ENCODE measurements around the gene CRYL1.

GRCh38 chr13:20573186-20573585 lies 47.5 kb upstream of the CRYL1 start:
- TF ChIP-seq POLR2A (IDR thresholded peaks at IDR 0.05; ENCODE audit: low read depth, low read length) (no peak), MXI1 (IDR thresholded peaks at IDR 0.05; ENCODE audit: borderline replicate concordance, low read depth, low read length) (no peak), CTCF (conservative IDR thresholded peaks at IDR 0.05; ENCODE audit: low read depth, low read length) (no peak), CEBPB (IDR thresholded peaks at IDR 0.05; ENCODE audit: low read depth, low read length) (no peak), MAFK (IDR thresholded peaks at IDR 0.05; ENCODE audit: low read depth, low read length) (no peak), BHLHE40 (IDR thresholded peaks at IDR 0.05; ENCODE audit: low read depth, low read length) (no peak), USF2 (IDR thresholded peaks at IDR 0.05; ENCODE audit: low read depth, low read length) (no peak), RAD21 (IDR thresholded peaks at IDR 0.05; ENCODE audit: low read length) (no peak), NFE2L2 (IDR thresholded peaks at IDR 0.05; ENCODE audit: low read depth, low read length) (no peak), MAZ (IDR thresholded peaks at IDR 0.05; ENCODE audit: borderline replicate concordance, low read depth, low read length) (no peak), RCOR1 (IDR thresholded peaks at IDR 0.05; ENCODE audit: insufficient replicate concordance, low read length) (no peak), ELK1 (IDR thresholded peaks at IDR 0.05; ENCODE audit: borderline replicate concordance, low read depth, low read length) (no peak)
